ENCODE data around the gene CACNA1I. TPM values are rescaled to one million over a fixed set of nuclear protein-coding genes. Genes with fewer than 3 reads are reported as not detected.
A peak's percentile ranks its signal among the peaks of the same experiment; 100 is the strongest.

Gene CACNA1I
- polyA plus RNA-seq, 1 donor = 0.04 TPM

GRCh38 chr22:39712751-39713525, 142.4 kb downstream of the CACNA1I start:
- Histone ChIP-seq H3K27ac (ENCODE audit: low read length) (peak overlapping the region; percentile 34), H3K9me3 (ENCODE audit: control insufficient read depth, low read depth, low read length) (no peaks in the 10 kb centered on the region), H3K4me3 (ENCODE audit: low read length) (no peak overlapping the region), H3K4me1 (ENCODE audit: control insufficient read depth, insufficient read depth, low read length) (peaks cover 26% of the 10 kb centered on the region), H3K27me3 (ENCODE audit: control insufficient read depth, insufficient read depth, low read length) (no peaks in the 10 kb centered on the region), H3K36me3 (ENCODE audit: control insufficient read depth, insufficient read depth, low read length) (no peaks in the 10 kb centered on the region)
- 8% methylated on average over 2 of the region's 18 CpGs for WGBS (ENCODE audit: insufficient coverage, low lambda C conversion rate)
- peak; percentile 58 to 71 for DNase-seq

- Histone ChIP-seq H3K4me1 (ENCODE audit: control insufficient read depth, insufficient read depth, low read length) (peaks cover 19% of the 10 kb centered on the region), H3K36me3 (ENCODE audit: control insufficient read depth, insufficient read depth, low read length) (no peaks in the 10 kb centered on the region), H3K27ac (ENCODE audit: low read length) (no peak overlapping the region), H3K9me3 (ENCODE audit: control insufficient read depth, low read depth, low read length) (no peaks in the 10 kb centered on the region), H3K4me3 (ENCODE audit: low read length) (no peak overlapping the region), H3K27me3 (ENCODE audit: control insufficient read depth, insufficient read depth, low read length) (no peaks in the 10 kb centered on the region)
- no peak for DNase-seq
- WGBS (ENCODE audit: insufficient coverage, low lambda C conversion rate) = no CpG with 5 or more reads among the region's 10 CpGs
These were observed 143.3 kb downstream of the CACNA1I start for GRCh38 chr22:39713799-39714290.

GRCh38 chr22:39714321-39714720, 143.8 kb downstream of the CACNA1I start:
- no peak for DNase-seq
- WGBS (ENCODE audit: insufficient coverage, low lambda C conversion rate) = no CpG with 5 or more reads among the region's 8 CpGs
- H3K27me3 ChIP-seq (ENCODE audit: control insufficient read depth, insufficient read depth, low read length) = no peaks in the 10 kb centered on the region

GRCh38 chr22:39715778-39716495, 145.4 kb downstream of the CACNA1I start:
- no peak overlapping the region for H3K4me3 ChIP-seq (ENCODE audit: low read length)
- no CpG with 5 or more reads among the region's 25 CpGs for WGBS (ENCODE audit: insufficient coverage, low lambda C conversion rate)
- no peak for DNase-seq

More at GRCh38 chr22:39714321-39714720, 143.8 kb downstream of the CACNA1I start:
- H3K9me3 ChIP-seq (ENCODE audit: control insufficient read depth, low read depth, low read length) = no peaks in the 10 kb centered on the region
- no peak overlapping the region for H3K4me3 ChIP-seq (ENCODE audit: low read length)
- no peak overlapping the region for H3K27ac ChIP-seq (ENCODE audit: low read length)
- H3K4me1 ChIP-seq (ENCODE audit: control insufficient read depth, insufficient read depth, low read length) = peaks cover 14% of the 10 kb centered on the region
- no peaks in the 10 kb centered on the region for H3K36me3 ChIP-seq (ENCODE audit: control insufficient read depth, insufficient read depth, low read length)

DNA sequence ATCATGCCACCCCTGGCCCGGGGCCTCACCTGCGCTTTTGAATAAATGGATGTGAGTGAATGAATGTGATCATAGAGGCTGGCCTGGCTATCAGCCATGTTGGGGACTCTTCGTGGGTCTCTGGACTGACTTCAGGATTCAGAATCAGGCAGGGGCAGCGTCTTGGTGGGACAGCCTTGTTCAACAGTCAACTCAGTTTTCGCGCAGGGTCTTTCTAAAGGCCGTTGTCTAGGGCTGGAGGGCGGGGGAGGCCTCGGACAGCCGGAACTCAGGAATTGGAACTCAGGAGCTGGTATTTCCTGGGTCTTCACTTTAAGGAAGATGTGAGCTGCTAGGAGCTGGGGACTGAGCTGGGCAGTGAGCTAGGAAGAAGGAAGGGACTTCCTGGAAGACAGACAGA, 146.0 kb downstream of the CACNA1I start:
- H3K27me3 ChIP-seq (ENCODE audit: control insufficient read depth, insufficient read depth, low read length) = no peaks in the 10 kb centered on the region
- H3K36me3 ChIP-seq (ENCODE audit: control insufficient read depth, insufficient read depth, low read length) = no peaks in the 10 kb centered on the region
- no peak for DNase-seq
- H3K9me3 ChIP-seq (ENCODE audit: control insufficient read depth, low read depth, low read length) = no peaks in the 10 kb centered on the region
- no CpG with 5 or more reads among the region's 10 CpGs for WGBS (ENCODE audit: insufficient coverage, low lambda C conversion rate)
- no peak overlapping the region for H3K4me3 ChIP-seq (ENCODE audit: low read length)
- peaks cover 13% of the 10 kb centered on the region for H3K4me1 ChIP-seq (ENCODE audit: control insufficient read depth, insufficient read depth, low read length)
- no peak overlapping the region for H3K27ac ChIP-seq (ENCODE audit: low read length)

More at GRCh38 chr22:39715778-39716495, 145.4 kb downstream of the CACNA1I start:
- no peak overlapping the region for H3K27ac ChIP-seq (ENCODE audit: low read length)
- H3K27me3 ChIP-seq (ENCODE audit: control insufficient read depth, insufficient read depth, low read length) = no peaks in the 10 kb centered on the region
- H3K4me1 ChIP-seq (ENCODE audit: control insufficient read depth, insufficient read depth, low read length) = peaks cover 13% of the 10 kb centered on the region
- H3K36me3 ChIP-seq (ENCODE audit: control insufficient read depth, insufficient read depth, low read length) = no peaks in the 10 kb centered on the region
- no peaks in the 10 kb centered on the region for H3K9me3 ChIP-seq (ENCODE audit: control insufficient read depth, low read depth, low read length)

DNA sequence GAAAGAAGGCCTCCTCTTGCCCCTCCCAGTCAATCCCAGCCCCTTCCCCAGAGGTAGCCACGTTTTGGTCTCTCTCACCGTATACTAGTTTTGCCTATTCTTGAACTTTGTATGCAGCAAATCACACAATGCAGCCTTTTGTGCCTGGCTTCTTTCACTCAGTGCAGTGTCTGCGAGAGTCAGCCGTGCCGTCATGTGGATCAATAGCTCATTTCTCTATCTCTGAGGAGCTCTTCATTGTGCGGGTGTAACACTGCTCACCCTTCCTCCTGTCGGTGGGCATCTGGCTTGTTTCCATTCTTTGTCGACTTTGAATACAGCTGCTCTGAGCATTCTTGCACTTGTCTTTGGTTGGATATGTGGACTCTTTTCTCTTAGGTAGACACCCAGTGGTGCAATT, 146.5 kb downstream of the CACNA1I start:
- H3K4me3 ChIP-seq (ENCODE audit: low read length) = no peak overlapping the region
- H3K9me3 ChIP-seq (ENCODE audit: control insufficient read depth, low read depth, low read length) = no peaks in the 10 kb centered on the region
- H3K4me1 ChIP-seq (ENCODE audit: control insufficient read depth, insufficient read depth, low read length) = peaks cover 13% of the 10 kb centered on the region
- H3K27ac ChIP-seq (ENCODE audit: low read length) = no peak overlapping the region
- WGBS (ENCODE audit: insufficient coverage, low lambda C conversion rate) = no CpG with 5 or more reads among the region's 8 CpGs
- no peaks in the 10 kb centered on the region for H3K27me3 ChIP-seq (ENCODE audit: control insufficient read depth, insufficient read depth, low read length)
- H3K36me3 ChIP-seq (ENCODE audit: control insufficient read depth, insufficient read depth, low read length) = no peaks in the 10 kb centered on the region
- no peak for DNase-seq

DNA sequence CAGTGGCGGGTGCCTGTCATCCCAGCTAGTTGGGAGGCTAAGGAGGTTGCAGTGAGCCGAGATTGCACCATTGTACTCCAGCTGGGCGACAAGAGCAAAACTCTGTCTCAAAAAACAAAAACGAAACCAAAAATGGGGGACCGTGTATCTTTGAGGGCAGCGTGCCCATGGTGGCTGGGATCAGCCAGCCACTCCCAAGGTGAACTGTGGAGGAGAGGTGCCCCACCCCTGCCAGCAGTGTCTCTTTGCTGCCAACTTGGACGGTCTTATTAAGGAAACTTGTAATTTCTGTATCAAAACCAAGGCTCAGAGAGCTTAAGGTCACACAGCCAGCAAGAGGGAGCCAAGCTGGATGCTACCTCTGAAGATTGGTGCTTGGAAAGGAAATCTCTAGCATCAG, 147.7 kb downstream of the CACNA1I start:
- no CpG with 5 or more reads among the region's 7 CpGs for WGBS (ENCODE audit: insufficient coverage, low lambda C conversion rate)
- H3K4me3 ChIP-seq (ENCODE audit: low read length) = no peak overlapping the region
- H3K4me1 ChIP-seq (ENCODE audit: control insufficient read depth, insufficient read depth, low read length) = peaks cover 3% of the 10 kb centered on the region
- H3K9me3 ChIP-seq (ENCODE audit: control insufficient read depth, low read depth, low read length) = no peaks in the 10 kb centered on the region
- H3K27ac ChIP-seq (ENCODE audit: low read length) = no peak overlapping the region
- no peak for DNase-seq
- no peaks in the 10 kb centered on the region for H3K36me3 ChIP-seq (ENCODE audit: control insufficient read depth, insufficient read depth, low read length)
- no peaks in the 10 kb centered on the region for H3K27me3 ChIP-seq (ENCODE audit: control insufficient read depth, insufficient read depth, low read length)

DNA sequence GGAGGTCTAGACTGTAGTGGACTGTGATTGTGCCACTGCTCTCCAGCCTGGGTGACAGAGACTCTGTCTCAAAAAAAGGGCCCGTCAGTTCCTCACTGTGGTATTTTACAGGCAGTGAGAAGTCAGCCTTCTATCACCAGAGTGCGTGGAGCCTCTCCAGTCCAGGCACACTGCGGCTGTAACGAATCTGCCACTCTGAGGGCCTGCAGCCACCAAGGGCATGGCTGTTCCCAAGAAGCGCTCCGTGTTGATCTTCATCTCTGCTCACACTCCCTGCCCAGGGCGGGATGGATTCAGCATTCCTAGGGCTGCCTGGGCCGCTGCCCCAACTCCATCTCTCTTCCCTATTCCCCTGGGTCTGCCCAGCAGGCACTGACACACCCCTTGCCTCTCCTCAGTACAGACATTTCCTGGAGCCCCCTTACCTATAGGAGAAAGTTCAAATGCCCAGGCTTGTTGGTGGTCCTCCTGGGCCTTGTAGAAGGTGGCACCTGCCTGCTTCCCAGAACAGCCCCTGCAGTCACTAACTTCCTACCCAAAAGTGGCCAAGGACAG, 148.4 kb downstream of the CACNA1I start:
- no peaks in the 10 kb centered on the region for H3K36me3 ChIP-seq (ENCODE audit: control insufficient read depth, insufficient read depth, low read length)
- H3K9me3 ChIP-seq (ENCODE audit: control insufficient read depth, low read depth, low read length) = no peaks in the 10 kb centered on the region
- H3K27ac ChIP-seq (ENCODE audit: low read length) = no peak overlapping the region
- H3K4me1 ChIP-seq (ENCODE audit: control insufficient read depth, insufficient read depth, low read length) = peaks cover 7% of the 10 kb centered on the region
- H3K4me3 ChIP-seq (ENCODE audit: low read length) = no peak overlapping the region
- WGBS (ENCODE audit: insufficient coverage, low lambda C conversion rate) = no CpG with 5 or more reads among the region's 8 CpGs
- DNase-seq = no peak
- no peaks in the 10 kb centered on the region for H3K27me3 ChIP-seq (ENCODE audit: control insufficient read depth, insufficient read depth, low read length)

DNA sequence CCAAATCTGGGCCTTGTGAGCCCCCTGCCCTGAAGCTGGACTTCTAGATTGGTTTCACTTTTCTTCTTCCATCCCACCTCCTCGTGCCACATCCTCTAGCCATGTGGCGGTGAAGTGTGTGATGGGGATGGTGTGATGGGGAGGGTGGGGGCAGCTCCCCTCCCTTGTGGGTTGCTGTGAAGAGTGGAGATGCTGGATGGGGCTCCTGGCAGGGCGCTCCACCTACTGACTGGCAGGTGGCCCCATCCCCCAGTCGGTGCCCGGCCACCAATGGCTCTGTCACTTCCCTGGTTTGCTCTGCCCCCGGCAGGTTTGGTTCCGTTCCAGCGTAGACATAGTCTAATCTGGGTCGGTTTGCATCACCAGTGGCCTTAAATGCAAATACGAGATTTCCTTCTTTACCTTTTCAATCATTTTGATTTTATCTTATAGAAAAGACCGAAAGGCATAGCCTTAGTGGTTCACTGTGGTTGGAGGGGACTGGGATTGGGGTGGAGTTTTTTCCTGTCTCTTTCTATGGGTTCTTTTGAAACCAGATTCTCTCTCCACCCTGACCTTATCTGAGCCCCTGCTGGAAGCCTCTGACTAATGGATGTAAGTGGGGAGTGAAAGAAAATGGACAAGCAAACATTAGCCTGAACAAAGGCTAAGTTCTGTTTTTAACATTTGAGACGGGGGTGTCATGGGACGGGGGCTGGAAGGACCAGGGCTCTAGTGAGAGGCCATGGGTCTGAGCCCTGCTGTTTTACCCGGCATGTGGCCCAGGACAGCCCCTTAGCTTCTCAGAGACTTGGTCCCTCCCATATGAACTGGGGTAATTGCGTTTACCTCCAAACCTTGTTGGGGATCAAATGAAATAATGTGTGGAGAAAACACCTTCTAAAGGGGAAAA, 149.3 kb downstream of the CACNA1I start:
- peaks cover 15% of the 10 kb centered on the region for H3K4me1 ChIP-seq (ENCODE audit: control insufficient read depth, insufficient read depth, low read length)
- no peaks in the 10 kb centered on the region for H3K36me3 ChIP-seq (ENCODE audit: control insufficient read depth, insufficient read depth, low read length)
- H3K27ac ChIP-seq (ENCODE audit: low read length) = no peak overlapping the region
- H3K27me3 ChIP-seq (ENCODE audit: control insufficient read depth, insufficient read depth, low read length) = no peaks in the 10 kb centered on the region
- H3K9me3 ChIP-seq (ENCODE audit: control insufficient read depth, low read depth, low read length) = no peaks in the 10 kb centered on the region
- WGBS (ENCODE audit: insufficient coverage, low lambda C conversion rate) = 60% methylated on average over 2 of the region's 15 CpGs
- no peak overlapping the region for H3K4me3 ChIP-seq (ENCODE audit: low read length)
- no peak for DNase-seq
